ENCODE measurements around the gene HECTD4. TPM values are rescaled to one million over a fixed set of nuclear protein-coding genes. Genes with fewer than 3 reads are reported as not detected.
"Not testable (repeated sequence)": the region's sequence is repeated elsewhere in the genome, so short reads cannot be mapped to it uniquely, and the experiment has no call there.

The HECTD4 gene
- total RNA-seq, 1 donor from 2014 or later: 98.8 TPM

DNA sequence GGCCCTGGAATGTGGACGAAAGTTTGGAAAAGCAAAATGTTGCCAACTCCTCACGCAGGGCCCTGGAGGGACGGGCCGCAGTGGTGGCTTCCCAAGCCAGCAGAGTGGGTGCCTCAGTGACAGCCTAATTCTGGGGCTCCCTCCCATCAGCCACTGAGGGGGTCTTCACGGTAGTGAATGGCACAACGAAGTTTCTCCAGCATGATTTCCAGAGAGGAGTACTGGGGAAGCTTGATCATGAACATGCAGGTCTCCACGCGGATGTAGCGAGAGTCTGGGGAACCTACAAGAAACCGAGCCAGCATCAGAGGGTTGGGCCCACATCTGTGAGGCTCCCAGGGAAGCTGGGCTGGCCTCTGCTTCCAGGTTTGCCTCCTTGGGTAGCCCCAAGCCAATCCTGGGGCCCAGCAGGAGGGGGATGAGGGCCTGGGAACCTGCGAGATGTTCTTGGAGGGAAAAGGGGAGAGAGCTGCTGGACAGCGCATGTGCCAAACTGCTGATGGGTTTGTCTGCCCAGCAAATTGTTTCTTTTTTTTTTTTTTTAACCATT lies 219.9 kb downstream of the HECTD4 start:
- POLR2A ChIA-PET: no interaction called here
- H3K9me3 Mint-ChIP-seq: peaks cover 9% of the 10 kb centered on the region
- H3K27me3 Mint-ChIP-seq: no peaks in the 10 kb centered on the region
- CTCF ChIA-PET: no interaction called here
- intact Hi-C loops (cut with micrococcal nuclease): no loop called here
- TF ChIP-seq CTCF (IDR thresholded peaks at IDR 0.05): no peak
- H3K4me1 Mint-ChIP-seq: peaks cover 28% of the 10 kb centered on the region
- ATAC-seq (ENCODE audit: low read depth): no peak
- H3K36me3 Mint-ChIP-seq (ENCODE audit: low read depth): peaks cover 67% of the 10 kb centered on the region
- no peak for DNase-seq
- H3K4me3 Mint-ChIP-seq: no peak overlapping the region
- H3K27ac Mint-ChIP-seq: no peak overlapping the region

GRCh38 chr12:112161711-112162110 lies 220.5 kb downstream of the HECTD4 start:
- no peak for TF ChIP-seq CTCF (IDR thresholded peaks at IDR 0.05)
- no peak for ATAC-seq (ENCODE audit: low read depth)
- Mint-ChIP-seq H3K27ac (peak overlapping the region; percentile 18), H3K4me3 (no peak overlapping the region), H3K27me3 (no peaks in the 10 kb centered on the region), H3K9me3 (peaks cover 14% of the 10 kb centered on the region), H3K4me1 (peaks cover 28% of the 10 kb centered on the region), H3K36me3 (ENCODE audit: low read depth) (peaks cover 73% of the 10 kb centered on the region)
- POLR2A ChIA-PET: no interaction called here
- intact Hi-C loops (cut with micrococcal nuclease): no loop called here
- CTCF ChIA-PET: no interaction called here
- DNase-seq: no peak

DNA sequence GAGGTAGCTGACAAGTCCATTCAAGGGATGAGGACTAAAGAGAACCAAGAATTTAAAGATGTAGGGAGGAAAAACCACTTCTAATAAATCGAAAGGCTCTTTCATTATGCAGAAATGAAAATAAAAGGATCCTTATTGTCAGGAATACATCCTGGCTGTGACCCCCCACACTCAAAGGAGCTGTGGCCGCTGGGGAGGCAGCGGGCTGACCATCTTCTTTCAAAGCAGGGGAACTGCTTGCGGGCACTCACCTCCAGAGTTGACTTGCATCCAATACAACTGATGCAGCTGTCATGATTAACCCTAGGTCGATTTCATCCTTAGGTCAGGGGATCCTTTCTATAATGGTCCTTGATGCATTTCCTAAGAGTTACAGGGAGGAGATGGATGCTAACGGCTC lies 221.6 kb downstream of the HECTD4 start:
- peaks cover 20% of the 10 kb centered on the region for H3K9me3 Mint-ChIP-seq
- H3K4me1 Mint-ChIP-seq: peaks cover 31% of the 10 kb centered on the region
- no peaks in the 10 kb centered on the region for H3K27me3 Mint-ChIP-seq
- ChIA-PET POLR2A (interaction anchor here (2.7 kb wide), 1 partner anchor 146 kb away, joined by 13 read pairs; the partner anchor contains the start of gene ERP29), CTCF (interaction anchor here (1.3 kb wide), 1 partner anchor 216 kb away, joined by 4 read pairs; no protein-coding TSS in a partner anchor)
- no peak for ATAC-seq (ENCODE audit: low read depth)
- peaks cover 83% of the 10 kb centered on the region for H3K36me3 Mint-ChIP-seq (ENCODE audit: low read depth)
- no peak overlapping the region for H3K4me3 Mint-ChIP-seq
- DNase-seq: no peak
- intact Hi-C loops (cut with micrococcal nuclease): no loop called here
- peak overlapping the region; percentile 59 for H3K27ac Mint-ChIP-seq
- TF ChIP-seq CTCF (IDR thresholded peaks at IDR 0.05): no peak

GRCh38 chr12:112159146-112159541 lies 223.1 kb downstream of the HECTD4 start:
- Mint-ChIP-seq H3K4me1 (peaks cover 34% of the 10 kb centered on the region), H3K27ac (peak overlapping the region; percentile 80), H3K27me3 (no peaks in the 10 kb centered on the region), H3K36me3 (ENCODE audit: low read depth) (peaks cover 94% of the 10 kb centered on the region), H3K9me3 (peaks cover 20% of the 10 kb centered on the region), H3K4me3 (peak overlapping the region; percentile 59)
- ChIA-PET POLR2A (interaction anchor here (0.6 to 2.7 kb wide), 5 partner anchors 28 to 214 kb away, joined by 4 to 13 read pairs (median 7); partner anchors contain the start of genes ERP29, NAA25 and TRAFD1), CTCF (no interaction called here)
- no peak for TF ChIP-seq CTCF (IDR thresholded peaks at IDR 0.05)
- no peak for DNase-seq
- ATAC-seq (ENCODE audit: low read depth): no peak
- intact Hi-C loops (cut with micrococcal nuclease): no loop called here

DNA sequence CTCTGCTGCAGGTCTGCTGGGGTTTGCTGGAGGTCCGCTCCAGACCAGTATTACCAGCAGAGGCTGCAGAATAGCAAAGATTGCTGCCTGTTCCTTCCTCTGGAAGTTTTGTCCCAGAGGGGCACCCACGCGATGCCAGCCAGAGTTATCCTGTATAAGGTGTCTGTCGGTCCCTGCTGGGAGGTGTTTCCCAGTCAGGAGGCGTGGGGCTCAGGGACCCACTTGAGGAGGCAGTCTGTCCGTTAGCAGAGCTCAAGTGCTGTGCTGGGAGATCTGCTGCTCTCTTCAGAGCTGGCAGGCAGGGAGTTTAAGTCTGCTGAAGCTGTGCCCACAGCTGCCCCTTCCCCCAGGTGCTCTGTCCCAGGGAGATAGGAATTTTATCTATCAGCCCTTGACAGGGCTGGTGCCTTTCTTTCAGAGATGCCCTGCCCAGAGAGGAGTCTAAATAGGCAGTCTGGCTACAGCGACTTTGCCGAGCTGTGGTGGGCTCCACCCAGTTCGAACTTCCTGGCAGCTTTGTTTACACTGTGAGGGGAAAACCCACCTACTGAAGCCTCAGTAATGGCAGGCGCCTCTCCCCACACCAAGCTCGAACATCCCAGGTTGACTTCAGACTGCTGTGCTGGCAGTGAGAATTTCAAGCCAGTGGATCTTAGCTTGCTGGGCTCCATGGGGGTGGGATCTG lies 223.6 kb downstream of the HECTD4 start:
- intact Hi-C loops (cut with micrococcal nuclease): not testable (repeated sequence)
- H3K4me3 Mint-ChIP-seq: peak overlapping the region; percentile 59

More for the DNA sequence above, 223.6 kb downstream of the HECTD4 start:
- POLR2A ChIA-PET: interaction anchor here (0.6 to 2.7 kb wide), 5 partner anchors 28 to 214 kb away, joined by 4 to 13 read pairs (median 7); partner anchors contain the start of genes ERP29, NAA25 and TRAFD1
- DNase-seq, H3K27me3 Mint-ChIP-seq, CTCF ChIA-PET: not testable (repeated sequence)
- ATAC-seq (ENCODE audit: low read depth): peak; percentile 65
- Mint-ChIP-seq H3K27ac (peak overlapping the region; percentile 80), H3K4me1 (peaks cover 34% of the 10 kb centered on the region), H3K36me3 (ENCODE audit: low read depth) (peaks cover 95% of the 10 kb centered on the region), H3K9me3 (peaks cover 20% of the 10 kb centered on the region)

All from activated B cell treated with CpG ODN at 0.5 μM for 24 hours (primary cell).